Omental fat pad (tissue), 4 donors: ENCODE data around the gene PTGER4. TPM values are rescaled to one million over a fixed set of nuclear protein-coding genes. Genes with fewer than 3 reads are reported as not detected.

Experiments
- ATAC-seq: fragments of 150-250 bp; one replicate; pipeline ENCODE4 v1.9.1; 2016; ENCODE audit warnings: mild to moderate bottlenecking, moderate library complexity; ENCODE audit not compliant: low FRiP score
- DNase-seq: peaks from one replicate; pipeline ENCODE4 v3.0.0-alpha.2; 2019; ENCODE audit warnings: low spot score
- total RNA-seq, 4 donors: library from RNA; depleted of rRNA; stranded (reverse); fragments of >200 nt; gene quantifications; one replicate each; pipeline ENCODE4 v1.1.0, GENCODE V29; 2016
- TF ChIP-seq, protein P1 (sequence below), 3 donors: fragments of 450-650 bp; IDR thresholded peaks; one replicate each; pipeline ENCODE4 v1.5.1; 2016 to 2017; ENCODE audit warnings: antibody characterized with exemption in 3 of 3, mild to moderate bottlenecking in 3 of 3, moderate library complexity in 2 of 3

Gene PTGER4
- total RNA-seq, 4 donors from 2014 or later: 39.5 to 87.7 (median 46.4) TPM

- ATAC-seq (no peak), DNase-seq (no peak)
- TF ChIP-seq, protein P1, sequence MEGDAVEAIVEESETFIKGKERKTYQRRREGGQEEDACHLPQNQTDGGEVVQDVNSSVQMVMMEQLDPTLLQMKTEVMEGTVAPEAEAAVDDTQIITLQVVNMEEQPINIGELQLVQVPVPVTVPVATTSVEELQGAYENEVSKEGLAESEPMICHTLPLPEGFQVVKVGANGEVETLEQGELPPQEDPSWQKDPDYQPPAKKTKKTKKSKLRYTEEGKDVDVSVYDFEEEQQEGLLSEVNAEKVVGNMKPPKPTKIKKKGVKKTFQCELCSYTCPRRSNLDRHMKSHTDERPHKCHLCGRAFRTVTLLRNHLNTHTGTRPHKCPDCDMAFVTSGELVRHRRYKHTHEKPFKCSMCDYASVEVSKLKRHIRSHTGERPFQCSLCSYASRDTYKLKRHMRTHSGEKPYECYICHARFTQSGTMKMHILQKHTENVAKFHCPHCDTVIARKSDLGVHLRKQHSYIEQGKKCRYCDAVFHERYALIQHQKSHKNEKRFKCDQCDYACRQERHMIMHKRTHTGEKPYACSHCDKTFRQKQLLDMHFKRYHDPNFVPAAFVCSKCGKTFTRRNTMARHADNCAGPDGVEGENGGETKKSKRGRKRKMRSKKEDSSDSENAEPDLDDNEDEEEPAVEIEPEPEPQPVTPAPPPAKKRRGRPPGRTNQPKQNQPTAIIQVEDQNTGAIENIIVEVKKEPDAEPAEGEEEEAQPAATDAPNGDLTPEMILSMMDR (IDR thresholded peaks at IDR 0.05): no peak
Observed at GRCh38 chr5:40683305-40683704, 3.6 kb downstream of the PTGER4 start.

DNA sequence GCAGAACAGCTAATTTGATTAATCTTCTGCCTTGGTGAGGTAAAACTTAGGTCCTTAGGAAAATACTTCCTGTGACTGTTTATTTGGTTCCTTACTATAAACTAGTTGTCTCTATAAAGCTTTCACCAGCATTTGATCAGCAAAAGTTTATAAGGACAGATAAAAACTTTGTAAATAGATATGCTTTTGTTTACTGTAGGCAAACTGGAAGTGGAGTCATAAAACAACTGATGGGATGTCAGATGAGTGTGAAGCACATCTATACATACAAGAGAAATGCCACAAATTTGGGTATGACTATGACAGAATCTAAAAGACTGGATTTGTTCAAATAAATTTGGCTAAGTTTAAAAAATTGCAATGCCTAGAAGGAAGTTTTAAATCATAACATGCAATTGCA, 5.5 kb downstream of the PTGER4 start:
- no peak for ATAC-seq
- TF ChIP-seq, protein P1 (IDR thresholded peaks at IDR 0.05): no peak

DNA sequence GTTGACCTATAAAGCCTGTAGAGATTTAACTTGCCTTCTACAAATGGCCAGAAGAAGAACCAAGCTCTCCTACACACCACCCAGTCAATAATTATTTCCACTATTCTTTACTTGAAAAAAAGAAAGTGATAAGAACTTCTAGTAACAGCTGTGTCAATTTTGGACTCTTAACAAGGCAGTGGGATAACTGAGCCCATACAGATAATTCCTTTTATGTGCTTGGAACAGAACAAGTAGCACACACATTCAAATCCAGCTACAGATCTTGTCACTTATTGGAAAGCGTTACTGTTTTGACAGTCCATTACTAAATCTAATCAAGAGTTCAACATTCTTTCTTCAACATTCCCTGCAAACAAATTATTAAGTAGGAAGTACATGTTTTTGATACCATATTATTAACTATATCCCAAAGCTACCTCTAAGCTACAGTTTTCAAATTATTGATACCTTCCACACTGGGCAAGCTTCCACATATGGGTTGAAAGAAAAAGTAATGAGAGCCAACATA, 6.3 kb downstream of the PTGER4 start:
- DNase-seq: no peak
- ATAC-seq: no peak
- TF ChIP-seq, protein P1 (IDR thresholded peaks at IDR 0.05): no peak

More for the DNA sequence above, 5.5 kb downstream of the PTGER4 start:
- no peak for DNase-seq

- TF ChIP-seq, protein P1 (IDR thresholded peaks at IDR 0.05): no peak
- DNase-seq (no peak), ATAC-seq (no peak)
Observed at GRCh38 chr5:40687321-40687720, 7.6 kb downstream of the PTGER4 start.

GRCh38 chr5:40688127-40688761, 8.5 kb downstream of the PTGER4 start:
- DNase-seq (peak; percentile 80), ATAC-seq (peak; percentile 78)
- TF ChIP-seq, protein P1 (IDR thresholded peaks at IDR 0.05): peak in 2 of 3 donors; percentile 18 to 72

DNA sequence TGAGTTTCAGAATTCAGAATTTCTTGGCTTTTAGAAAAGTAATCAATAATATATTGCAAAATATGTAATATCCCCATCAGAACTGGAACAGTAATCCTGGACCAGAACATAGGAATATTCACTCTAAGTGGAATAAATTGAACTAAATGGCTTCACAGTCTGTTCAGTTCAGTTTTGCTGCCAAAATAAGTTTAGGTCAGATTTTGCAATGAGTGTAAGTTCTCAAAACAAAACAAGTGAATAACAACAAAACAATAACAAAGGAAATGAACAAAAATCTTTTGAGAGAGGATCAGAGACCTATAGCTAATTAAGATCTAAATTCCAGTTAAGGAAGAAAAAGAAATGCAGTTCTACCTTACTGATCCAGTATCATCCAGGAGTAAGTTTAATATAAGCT, 9.3 kb downstream of the PTGER4 start:
- DNase-seq: no peak
- TF ChIP-seq, protein P1 (IDR thresholded peaks at IDR 0.05): no peak
- no peak for ATAC-seq

DNA sequence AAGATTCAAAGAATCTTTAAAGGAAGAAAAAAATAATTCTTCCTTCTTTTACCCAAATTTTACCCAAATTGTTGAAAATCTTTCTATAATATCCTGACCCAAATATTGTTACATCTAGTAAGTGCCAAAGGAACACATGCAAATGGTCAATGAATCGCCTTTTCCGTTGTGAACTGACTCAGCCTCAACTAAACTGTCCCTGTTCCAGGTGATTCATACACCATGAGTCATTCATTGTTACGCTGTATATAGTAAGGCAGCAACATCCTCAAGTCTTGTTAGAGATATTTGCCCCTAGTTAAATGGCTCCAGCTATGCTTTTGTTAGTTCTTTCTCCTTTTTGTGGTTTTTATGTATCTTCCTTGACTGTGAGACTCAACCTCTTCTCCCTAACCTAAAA, 9.7 kb downstream of the PTGER4 start:
- TF ChIP-seq, protein P1 (IDR thresholded peaks at IDR 0.05): no peak
- DNase-seq (no peak), ATAC-seq (peak; percentile 89)
